Body of pancreas (tissue), 4 donors: ENCODE measurements around the gene APH1B. TPM values are rescaled to one million over a fixed set of nuclear protein-coding genes. Genes with fewer than 3 reads are reported as not detected.

Experiments used
- ATAC-seq: fragments of 150-250 bp; one replicate; pipeline ENCODE4 v1.9.1; 2016
- DNase-seq, 4 donors: peaks; one replicate each; pipeline ENCODE4 v3.0.0-alpha.2; 2019
- H3K27ac ChIP-seq, 4 donors: fragments of 200-600 bp; sonication (generic); 1 replicate in 3 of 4; 2 replicates in 1 of 4; pipeline versions ENCODE4 v1.5.1 to v1.6.1; 2016 to 2019; ENCODE audit warnings: mild to moderate bottlenecking in 1 of 4, mixed read lengths in 1 of 4, moderate library complexity in 1 of 4
- H3K27me3 ChIP-seq, 2 donors: fragments of 200-600 bp; sonication (generic); one replicate each; pipeline ENCODE4 v1.6.0; 2016; ENCODE audit warnings: mild to moderate bottlenecking in 1 of 2
- H3K36me3 ChIP-seq, 2 donors: fragments of 200-600 bp; sonication (generic); replicated peaks in 1 of 2; 2 replicates each; pipeline ENCODE4 v1.5.1; 2016; ENCODE audit warnings: low read depth in 2 of 2; ENCODE audit not compliant: insufficient read depth in 1 of 2
- H3K4me1 ChIP-seq: fragments of 200-600 bp; sonication (generic); one replicate; pipeline ENCODE4 v1.6.0; 2016
- H3K4me3 ChIP-seq, 2 donors: fragments of 200-600 bp; sonication (generic); 1 replicate in 1 of 2; 2 replicates in 1 of 2; pipeline ENCODE4 v1.5.1; 2016 to 2019
- H3K9me3 ChIP-seq, 3 donors: fragments of 200-600 bp; sonication (generic); 1 replicate in 2 of 3; 2 replicates in 1 of 3; pipeline ENCODE4 v1.5.1; 2016
- CTCF ChIP-seq, 7 experiments: fragments of 450-650 bp in 4 of 7; fragments of 200-600 bp in 3 of 7; sonication (generic) in 3 of 7; IDR thresholded peaks; one replicate each; pipeline ENCODE4 v1.5.1; 2016 to 2019; ENCODE audit warnings: antibody characterized with exemption in 7 of 7
- POLR2A ChIP-seq, 3 donors: fragments of 450-650 bp; IDR thresholded peaks; one replicate each; pipeline ENCODE4 v1.6.1; 2016; ENCODE audit warnings: antibody characterized with exemption in 3 of 3, mild to moderate bottlenecking in 2 of 3
- WGBS, 2 donors: methylation state at CpG; one replicate each; pipeline ENCODE4 v1.1.5; 2017; 5-methylcytosine and 5-hydroxymethylcytosine counted together
- intact Hi-C: fragments of 100-400 bp; cut with DNase I; formaldehyde crosslinking; loops from one replicate; pipeline ENCODE4 v1.15.1; 2023
- total RNA-seq, 2 donors: library from RNA; depleted of rRNA; stranded (reverse); fragments of >200 nt; gene quantifications; one replicate each; pipeline ENCODE4 v1.1.0, GENCODE V29; 2016

APH1B gene
- total RNA-seq, 2 donors from 2014 or later = 6.9 to 12.7 TPM

GRCh38 chr15:63334821-63335220 is 57.4 kb downstream of the APH1B start:
- no peaks in the 10 kb centered on the region for H3K36me3 ChIP-seq
- TF ChIP-seq CTCF (IDR thresholded peaks at IDR 0.05) (no peak), POLR2A (IDR thresholded peaks at IDR 0.05) (no peak)

GRCh38 chr15:63335543-63336240 is 58.3 kb downstream of the APH1B start:
- Histone ChIP-seq H3K27ac (no peak overlapping the region), H3K36me3 (no peaks in the 10 kb centered on the region), H3K4me3 (no peak overlapping the region), H3K27me3 (no peaks in the 10 kb centered on the region), H3K4me1 (no peaks in the 10 kb centered on the region), H3K9me3 (no peaks in the 10 kb centered on the region)
- TF ChIP-seq CTCF (IDR thresholded peaks at IDR 0.05) = no peak
- TF ChIP-seq POLR2A (IDR thresholded peaks at IDR 0.05) = no peak
- DNase-seq (no peak), ATAC-seq (no peak)
- 84 to 89% methylated on average over 6 to 8 of the region's 8 CpGs for WGBS, 2 donors
- intact Hi-C loops = no loop called here

More at GRCh38 chr15:63334821-63335220, 57.4 kb downstream of the APH1B start:
- no peak for DNase-seq
- intact Hi-C loops = no loop called here
- 92 to 100% methylated on average over 1 to 2 of the region's 2 CpGs for WGBS, 2 donors
- H3K9me3 ChIP-seq = no peaks in the 10 kb centered on the region
- no peak for ATAC-seq
- H3K27me3 ChIP-seq = no peaks in the 10 kb centered on the region
- H3K4me3 ChIP-seq = no peak overlapping the region
- no peaks in the 10 kb centered on the region for H3K4me1 ChIP-seq
- H3K27ac ChIP-seq = no peak overlapping the region

GRCh38 chr15:63337046-63337445 is 59.6 kb downstream of the APH1B start:
- Histone ChIP-seq H3K27ac (no peak overlapping the region), H3K4me3 (no peak overlapping the region), H3K4me1 (no peaks in the 10 kb centered on the region), H3K27me3 (no peaks in the 10 kb centered on the region), H3K36me3 (no peaks in the 10 kb centered on the region), H3K9me3 (no peaks in the 10 kb centered on the region)
- ATAC-seq = no peak
- WGBS, 2 donors = 80 to 95% methylated on average over 4 of the region's 4 CpGs
- no peak for DNase-seq
- intact Hi-C loops = no loop called here
- TF ChIP-seq POLR2A (IDR thresholded peaks at IDR 0.05) (no peak), CTCF (IDR thresholded peaks at IDR 0.05) (no peak)

GRCh38 chr15:63338170-63338569 is 60.8 kb downstream of the APH1B start:
- no peak for ATAC-seq
- intact Hi-C loops = no loop called here
- H3K9me3 ChIP-seq = no peaks in the 10 kb centered on the region
- H3K4me1 ChIP-seq = no peaks in the 10 kb centered on the region
- H3K27ac ChIP-seq = no peak overlapping the region
- TF ChIP-seq POLR2A (IDR thresholded peaks at IDR 0.05) (no peak), CTCF (IDR thresholded peaks at IDR 0.05) (no peak)
- no peak for DNase-seq
- H3K4me3 ChIP-seq = no peak overlapping the region
- no peaks in the 10 kb centered on the region for H3K27me3 ChIP-seq
- H3K36me3 ChIP-seq = no peaks in the 10 kb centered on the region
